HG03280 (cell line): ENCODE results near the gene LARGE1.
"Not testable (repeated sequence)": the region's sequence is repeated elsewhere in the genome, so short reads cannot be mapped to it uniquely, and the experiment has no call there.

Experiments used
- ATAC-seq: cut with Tn5 transposase; IDR thresholded peaks from one replicate; pipeline ENCODE4 v1.9.1; 2021; ENCODE audit warnings: mild to moderate bottlenecking, moderate library complexity; ENCODE audit not compliant: unreplicated experiment

LARGE1 gene

DNA sequence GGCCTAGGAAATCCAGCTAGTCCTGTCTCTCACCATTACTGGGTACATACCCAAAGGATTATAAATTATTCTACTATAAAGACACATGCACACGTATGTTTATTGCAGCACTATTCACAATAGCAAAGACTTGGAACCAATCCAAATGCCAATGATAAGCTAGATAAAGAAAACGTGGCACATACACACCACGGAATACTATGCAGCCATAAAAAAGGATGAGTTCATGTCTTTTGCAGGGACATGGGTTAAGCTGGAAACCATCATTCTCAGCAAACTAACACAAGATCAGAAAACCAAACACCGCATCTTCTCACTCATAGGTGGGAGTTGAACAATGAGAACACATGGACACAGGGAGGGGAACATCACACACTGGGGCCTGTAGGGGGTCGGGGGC is 61.6 kb downstream of the LARGE1 start:
- not testable (repeated sequence) for ATAC-seq

DNA sequence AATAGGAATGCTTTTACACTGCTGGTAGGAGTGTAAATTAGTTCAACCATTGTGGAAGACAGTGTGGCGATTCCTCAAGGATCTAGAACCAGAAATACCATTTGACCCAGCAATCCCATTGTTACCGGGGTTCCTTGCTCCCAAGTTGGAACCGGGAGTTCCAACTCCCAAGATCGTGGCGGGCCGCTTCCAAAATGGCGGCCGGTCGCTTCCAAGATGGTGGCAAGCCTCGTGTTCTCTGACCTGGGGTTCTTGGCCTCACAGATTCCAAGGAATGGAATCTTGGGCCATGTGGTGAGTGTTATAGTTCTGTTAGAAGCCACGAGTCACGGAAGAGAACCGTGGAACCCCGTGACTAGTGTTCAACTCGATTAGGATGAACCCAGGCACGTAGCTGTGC is 62.5 kb downstream of the LARGE1 start:
- not testable (repeated sequence) for ATAC-seq

DNA sequence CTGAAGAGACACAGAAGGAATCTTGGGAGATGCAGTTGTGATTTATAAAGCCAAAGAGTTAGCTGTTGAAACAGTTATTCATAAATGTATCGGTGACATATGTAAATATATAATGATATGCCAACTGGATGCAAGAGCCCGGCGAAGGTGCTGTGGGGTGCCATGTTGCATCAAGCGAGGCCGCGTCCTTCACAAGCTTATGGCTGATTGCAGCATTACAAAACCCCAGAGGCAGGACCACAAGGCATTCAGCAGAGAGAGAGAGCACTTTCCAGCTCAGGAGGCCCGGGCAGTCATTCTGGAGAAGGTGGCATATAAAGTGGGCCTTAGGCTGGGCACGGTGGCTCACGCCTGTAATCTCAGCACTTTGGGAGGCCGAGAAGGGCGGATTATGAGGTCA is 65.6 kb downstream of the LARGE1 start:
- no peak for ATAC-seq

DNA sequence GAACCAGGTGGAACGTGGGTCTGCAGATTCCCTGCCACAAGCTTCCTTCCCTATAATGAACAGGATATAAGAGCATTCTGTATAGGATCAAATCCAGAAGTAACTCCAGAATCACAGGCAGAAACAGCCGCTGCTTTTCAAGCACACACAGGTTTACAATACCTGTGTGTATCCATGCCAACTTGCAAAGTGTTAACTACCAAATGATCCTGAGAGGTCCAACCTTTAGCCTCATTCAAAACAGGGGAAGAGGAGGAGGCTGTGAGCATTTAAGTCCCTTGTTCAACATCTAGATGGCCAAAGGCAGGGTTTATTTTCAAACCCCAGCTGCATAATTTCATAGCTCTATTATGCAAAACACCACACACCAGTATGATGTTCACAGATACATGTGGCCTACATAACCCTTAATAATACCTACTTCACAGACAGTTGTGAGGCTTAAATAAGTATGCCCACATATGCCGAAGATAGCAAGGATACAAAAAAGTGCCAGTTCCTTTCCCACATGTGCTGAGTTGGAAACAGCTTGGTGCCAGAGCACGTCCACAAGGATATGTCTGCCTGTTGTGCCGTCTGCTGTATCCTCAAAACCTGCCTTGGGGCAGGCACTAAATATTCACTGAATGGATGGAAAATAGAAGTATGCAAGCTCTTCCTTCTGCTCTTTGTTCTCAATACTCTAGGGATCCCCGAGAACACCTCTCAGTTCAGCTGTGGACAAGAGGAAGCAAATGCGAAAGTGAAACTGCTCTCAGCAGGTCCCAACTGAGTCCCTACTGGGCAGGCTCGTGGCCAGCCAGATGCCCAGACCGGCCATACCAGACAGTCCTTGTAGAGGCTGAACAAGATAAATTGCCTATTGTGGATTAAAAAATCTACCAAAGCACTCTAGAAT is 66.8 kb downstream of the LARGE1 start:
- peak; percentile 88 for ATAC-seq

DNA sequence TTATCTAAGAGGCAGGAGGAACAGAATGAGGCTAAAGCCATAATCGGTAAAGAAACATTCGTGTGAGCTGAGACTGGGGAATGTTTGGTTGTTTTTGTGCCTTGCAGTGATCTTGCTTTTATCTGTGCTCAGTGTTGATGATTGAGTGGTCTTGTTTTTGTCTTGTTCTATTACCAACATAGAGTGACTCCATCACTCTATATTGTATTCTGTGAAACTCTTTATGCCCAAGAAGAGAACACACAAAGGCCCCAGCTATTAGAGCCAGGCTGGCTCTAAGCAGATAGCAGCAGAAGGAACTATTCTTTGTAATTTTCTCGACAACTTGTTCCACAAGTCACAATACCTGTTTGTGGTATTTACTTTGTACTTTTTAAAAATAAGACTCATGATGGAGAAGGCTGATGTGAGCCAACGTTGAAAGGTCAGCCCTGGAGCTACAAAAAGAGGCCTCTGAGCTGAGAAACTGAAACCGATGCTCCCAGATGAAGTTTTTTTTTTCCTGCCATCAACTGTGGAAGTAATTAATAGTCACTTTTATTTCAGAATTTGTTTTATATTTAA is 68.4 kb downstream of the LARGE1 start:
- ATAC-seq, result no peak

DNA sequence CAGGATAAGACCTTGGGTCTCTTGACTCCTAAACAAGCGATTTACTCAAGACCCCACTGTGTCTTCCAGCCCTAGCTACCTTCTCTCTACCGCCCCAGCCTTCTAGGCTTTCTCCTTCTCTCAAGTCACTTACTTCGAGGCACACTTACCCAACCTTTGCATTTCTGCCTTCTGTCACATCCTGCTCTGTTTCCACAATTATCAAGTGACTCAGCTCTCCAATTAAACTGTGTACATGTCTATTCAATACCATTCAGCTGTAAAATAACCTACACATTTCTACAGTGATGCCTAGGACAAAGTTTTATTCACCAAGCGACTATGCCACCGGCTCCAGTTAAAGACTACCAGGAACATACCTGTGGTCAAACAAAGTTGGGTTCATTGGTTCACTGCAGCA is 69.0 kb downstream of the LARGE1 start:
- ATAC-seq, result no peak

DNA sequence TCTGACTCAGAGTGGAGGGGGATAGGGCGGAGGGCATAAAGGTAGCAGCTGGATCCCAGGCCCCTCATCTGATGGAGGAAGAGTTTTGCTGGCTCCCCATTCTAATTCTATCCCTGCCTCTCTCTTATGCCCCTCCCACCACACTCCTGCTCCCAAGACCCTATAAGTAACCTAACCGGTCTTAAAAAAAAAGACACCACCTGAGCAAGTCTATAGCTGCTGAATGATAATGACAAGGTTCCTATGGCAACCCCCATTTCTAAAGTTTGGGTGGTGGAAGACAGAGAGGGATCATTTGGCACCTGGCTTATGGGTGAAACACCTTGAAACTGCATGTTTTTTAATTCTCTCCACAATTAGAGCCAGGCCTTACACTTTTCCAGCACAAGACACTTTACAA is 69.6 kb downstream of the LARGE1 start:
- ATAC-seq, result no peak

DNA sequence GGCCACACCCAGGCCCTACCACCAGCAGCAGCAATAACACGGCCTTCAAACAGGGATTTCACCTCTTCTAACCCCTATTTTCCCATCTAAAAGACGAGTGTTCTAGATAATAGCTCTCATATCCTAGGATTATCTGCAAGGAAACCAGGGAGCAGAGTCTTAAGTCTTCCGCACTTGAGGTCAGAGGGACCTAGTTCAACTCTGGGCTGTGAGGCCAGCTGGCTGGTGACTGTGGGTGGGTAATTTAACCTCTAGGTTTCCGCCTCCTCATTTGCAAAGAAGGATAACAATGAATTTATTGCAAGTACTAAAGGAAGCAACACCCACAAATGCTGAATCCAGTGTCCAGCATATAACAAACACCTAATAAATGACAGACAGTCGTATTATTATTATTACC is 70.1 kb downstream of the LARGE1 start:
- ATAC-seq, result no peak

DNA sequence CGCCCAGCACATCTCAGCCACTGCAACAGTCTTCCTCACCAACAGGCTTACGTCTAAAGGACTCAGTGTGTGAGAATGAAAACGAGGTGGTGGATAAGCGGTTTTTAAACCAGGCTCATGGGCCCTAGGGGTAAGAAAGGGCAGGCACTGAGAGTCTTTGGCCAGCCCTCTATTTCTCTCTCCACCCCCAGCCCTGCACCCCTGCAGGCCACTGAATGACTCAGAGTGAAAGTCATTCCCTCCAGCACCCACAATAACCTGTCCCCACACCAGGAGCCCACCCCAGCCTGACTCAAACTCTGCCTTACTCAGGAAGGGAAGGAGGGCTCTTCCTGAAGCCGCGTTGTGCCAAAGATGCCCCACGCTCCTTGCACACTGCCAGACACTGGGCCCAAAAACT is 72.0 kb downstream of the LARGE1 start:
- no peak for ATAC-seq

DNA sequence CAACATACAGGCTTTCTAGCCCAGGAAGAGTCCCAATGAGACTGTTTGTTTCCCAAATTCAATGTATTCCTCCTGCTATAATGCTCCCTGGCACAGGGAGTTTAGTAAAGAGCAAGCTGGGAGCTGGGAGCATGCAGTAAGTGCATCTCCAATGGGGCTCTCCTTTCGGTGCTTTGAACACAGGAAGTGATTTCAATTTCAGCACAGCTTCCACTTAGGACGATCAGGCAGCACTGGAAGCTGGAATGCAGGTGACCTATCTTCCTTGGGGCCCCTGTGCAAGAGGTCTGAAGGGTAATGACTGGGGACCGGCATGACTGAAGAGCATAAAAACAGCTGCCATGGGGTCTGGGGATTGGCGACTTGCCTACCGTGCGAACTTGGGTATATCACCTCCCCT is 76.0 kb downstream of the LARGE1 start:
- ATAC-seq, result no peak

DNA sequence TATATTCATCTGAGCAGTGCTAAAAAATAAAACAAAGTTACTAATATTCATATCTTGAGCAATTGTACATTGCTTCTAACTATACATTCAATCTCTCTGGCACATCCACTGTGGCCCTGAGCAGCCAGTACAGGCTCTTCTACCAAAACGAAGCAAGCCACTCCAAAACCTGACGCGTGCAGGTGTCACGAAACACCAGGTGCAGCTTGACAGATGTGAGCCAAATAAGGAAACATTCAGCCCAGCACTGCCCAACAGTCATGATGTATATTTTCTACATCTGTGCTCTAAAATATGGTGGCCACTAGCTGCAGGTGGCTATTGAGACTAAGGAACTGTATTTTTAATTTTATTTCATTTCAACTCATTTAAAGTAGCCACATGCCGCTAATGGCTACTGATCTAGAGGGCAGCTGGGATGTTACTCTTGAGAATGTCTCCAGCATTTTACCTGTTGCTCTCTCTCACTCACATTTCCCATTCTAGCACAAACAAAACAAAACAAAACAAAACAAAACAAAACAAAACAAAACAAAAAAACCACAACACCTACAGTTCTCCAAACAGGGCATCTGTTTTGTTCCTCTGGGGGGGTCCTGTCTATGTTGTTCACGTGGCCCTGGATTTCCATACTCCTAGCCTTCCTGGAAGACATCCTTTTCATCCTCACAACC is 77.7 kb downstream of the LARGE1 start:
- ATAC-seq, result peak; percentile 69

DNA sequence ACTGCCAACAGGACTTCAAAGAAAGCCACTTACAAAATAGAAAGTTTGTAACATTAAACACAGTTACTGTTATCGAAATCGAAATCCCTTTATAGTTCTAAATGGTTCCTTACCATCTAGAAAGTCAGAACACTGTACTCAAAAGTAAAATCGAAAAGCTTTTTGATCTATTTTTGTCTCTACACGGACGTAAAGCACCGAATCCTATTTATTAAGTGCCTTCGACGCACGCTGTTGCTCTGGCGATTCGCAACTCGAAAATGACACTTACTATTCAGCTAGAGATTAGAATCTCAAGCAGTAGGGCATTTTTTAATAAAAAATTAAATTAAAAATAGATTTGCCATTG is 78.3 kb downstream of the LARGE1 start:
- ATAC-seq, result peak; percentile 78

DNA sequence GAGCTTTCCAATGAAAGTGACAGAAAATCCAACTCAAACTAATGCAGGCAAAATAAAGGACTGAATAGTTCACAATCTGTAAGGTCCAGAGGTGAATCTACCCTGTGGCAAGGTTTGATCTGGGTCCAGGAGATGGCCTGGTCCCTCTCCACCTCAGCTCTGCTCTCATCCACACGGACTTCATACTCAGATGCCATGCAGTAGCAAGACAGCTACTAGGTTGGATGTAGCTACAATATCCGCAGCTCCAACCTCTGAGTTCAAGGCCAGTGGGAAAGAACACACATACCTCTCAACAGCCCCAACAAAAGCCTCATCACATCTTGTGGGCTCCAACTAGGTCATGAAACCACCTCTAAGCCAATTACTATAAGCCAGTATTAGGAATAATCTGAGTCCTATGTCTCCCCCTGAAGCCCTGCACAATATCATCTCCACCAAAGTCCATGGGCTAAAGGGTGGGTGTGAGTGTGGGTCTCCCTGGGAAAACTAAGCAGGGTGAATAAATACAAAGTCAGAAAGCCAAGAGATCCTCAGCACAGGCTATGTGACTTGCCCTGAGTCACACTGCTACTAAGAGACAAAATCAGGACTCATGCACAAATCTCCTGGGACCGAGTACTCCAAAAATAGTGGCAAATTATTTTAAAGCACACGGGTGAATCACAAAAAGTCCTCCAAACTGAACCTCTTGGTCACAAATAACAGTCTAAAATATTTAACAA is 78.8 kb downstream of the LARGE1 start:
- peak; percentile 20 for ATAC-seq

DNA sequence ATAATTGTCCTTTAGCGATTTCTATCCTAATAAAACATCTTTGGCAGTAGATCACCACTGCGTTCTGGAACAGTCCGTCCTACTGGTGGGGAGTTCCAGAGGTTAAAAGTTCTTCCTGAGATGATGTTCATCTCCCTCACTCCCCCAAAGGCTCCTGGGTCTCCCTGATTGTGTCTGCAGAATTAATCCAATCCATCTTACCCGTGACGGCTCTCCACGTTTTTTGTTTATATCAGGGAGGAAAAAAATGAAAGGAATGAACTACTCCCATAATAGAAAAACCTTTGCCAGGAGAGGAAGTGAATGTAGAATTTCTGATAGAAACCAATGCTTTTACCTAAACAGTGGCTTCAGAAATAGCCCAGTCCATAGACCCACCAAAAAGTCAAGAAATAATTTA is 81.6 kb downstream of the LARGE1 start:
- no peak for ATAC-seq

DNA sequence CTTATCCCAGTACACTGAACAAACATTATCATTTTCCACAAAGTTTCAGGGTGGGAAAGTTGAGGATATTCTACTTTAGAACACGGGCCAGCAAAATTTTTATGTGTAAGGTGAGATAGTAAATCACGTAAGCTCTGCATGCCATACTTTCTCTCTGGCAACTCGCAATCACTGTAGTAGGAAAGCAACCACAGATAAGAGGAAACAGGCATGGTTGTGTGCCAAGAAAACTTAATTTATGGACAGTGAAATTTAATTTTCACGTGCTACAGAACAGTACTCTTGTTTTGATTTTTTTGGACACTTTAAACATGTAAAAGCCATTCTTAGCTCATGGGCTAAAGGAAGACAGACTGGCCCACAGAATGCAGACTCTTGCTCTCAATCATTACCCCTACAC is 82.5 kb downstream of the LARGE1 start:
- ATAC-seq, result no peak

DNA sequence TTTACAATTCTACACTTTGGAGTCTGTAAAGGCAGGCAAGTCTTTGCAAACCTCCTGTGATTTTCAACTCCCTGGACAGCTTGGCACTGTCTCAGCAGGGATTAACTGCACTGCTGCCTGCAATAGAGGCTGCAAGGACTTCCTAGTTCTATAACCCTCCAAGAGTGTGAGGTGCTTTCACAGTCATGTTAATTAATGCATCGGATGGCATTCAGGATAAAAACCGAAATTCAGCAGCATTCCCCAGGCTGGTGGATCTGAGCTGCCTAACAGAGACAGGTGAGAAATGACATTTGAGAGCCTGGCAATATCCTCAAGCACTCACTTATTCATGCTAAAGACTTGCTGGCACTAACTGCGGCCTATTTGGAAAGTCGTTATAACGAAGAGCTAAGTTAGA is 85.0 kb downstream of the LARGE1 start:
- no peak for ATAC-seq

DNA sequence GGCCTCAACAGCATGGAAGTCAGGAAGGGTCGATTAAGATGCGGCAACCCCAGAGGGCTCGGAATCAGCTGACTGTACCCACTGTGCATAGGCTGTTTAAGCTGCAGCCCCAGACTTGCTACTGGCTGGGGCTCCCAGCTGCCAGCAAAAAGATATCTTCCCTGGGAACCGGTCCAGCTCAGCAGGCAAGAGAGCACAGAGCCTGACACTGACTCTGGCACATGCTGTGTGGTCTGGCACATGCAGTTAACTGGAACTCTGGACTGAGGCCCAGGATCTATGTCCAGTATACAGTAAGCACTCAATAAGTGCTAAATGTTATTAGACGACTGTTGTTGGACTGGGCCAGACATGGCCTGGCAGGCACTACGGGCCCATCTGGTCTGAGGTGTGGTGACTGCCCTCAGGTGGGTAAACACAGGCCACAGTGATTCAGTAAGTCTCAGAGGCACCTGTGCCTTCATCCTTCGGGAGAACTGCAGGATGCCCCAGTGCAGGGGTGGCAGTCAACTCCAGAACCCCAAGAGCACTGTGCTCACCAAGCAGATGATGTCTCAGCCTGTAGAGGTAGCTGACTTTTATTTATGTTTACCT is 87.6 kb downstream of the LARGE1 start:
- no peak for ATAC-seq

DNA sequence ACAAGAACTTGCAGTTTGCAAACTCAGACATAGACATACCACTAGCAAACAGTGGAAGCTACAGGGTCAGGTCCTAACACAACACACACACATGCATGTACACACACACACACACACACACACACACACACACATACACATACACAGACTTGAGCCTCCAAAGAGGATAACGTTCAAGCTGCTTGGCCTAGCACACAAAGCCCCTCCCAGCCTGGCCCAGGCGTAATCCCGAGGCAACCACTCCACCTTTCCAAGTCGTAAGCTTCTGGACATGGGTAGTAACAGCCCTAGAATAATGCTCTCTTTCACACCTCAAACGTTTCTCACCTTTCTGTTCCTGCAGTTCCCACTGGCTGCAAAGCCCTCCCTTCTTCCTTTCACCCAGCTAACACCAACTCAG is 88.6 kb downstream of the LARGE1 start:
- ATAC-seq, result no peak

DNA sequence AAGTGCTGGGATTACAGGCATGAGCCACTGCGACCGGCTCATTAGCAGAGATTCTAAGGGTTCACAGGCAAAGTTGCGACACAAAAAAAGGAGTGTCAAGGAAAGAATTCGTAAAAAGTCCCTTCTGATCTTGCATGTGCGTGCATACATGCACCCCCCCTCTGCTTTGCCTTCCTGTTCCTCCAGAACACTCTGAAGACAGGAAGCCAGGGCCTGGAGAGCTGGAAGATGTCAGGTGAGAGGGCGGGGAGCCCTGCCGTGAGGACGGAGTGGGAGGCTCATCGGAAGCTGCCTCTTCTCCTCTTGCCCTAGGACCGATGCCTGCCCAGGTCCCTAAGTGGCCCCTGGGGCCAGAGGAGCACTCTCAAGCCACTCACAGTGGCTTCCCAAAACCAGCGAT is 89.1 kb downstream of the LARGE1 start:
- no peak for ATAC-seq

DNA sequence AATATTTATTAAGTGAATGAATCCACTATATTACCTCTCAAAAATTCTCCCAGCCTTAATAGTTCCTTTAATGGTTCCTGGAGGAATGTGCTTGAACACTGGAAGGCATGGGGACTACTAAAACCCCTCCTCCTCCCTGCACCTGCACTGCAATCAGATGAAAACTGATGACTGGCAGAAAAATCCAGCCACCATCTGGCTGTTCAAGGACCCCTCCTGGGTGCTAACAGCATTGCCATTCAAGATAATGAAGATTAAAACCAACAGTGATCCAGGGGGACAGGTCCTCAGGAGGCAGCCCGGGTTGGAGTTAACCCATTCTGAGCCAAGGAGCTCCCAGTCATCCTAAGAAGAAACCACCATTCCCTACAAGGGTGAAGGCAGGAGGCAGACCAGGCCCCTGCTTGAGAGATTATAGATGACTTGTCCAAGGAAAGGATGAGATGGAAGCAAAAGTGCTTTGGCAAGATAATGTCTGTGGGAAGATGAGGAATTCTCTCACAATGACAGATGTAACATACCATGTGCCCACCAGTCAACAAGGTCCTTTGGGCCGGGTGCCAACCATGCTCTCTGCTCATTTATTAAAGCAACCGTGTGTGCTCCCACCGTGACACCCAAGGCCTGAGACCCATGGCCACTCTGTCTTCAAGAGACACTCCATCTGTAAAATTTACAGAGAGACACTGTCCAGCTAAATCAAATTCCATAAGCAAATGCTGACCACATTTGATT is 90.6 kb downstream of the LARGE1 start:
- no peak for ATAC-seq
